ENCODE measurements around the gene COBLL1.

DNA sequence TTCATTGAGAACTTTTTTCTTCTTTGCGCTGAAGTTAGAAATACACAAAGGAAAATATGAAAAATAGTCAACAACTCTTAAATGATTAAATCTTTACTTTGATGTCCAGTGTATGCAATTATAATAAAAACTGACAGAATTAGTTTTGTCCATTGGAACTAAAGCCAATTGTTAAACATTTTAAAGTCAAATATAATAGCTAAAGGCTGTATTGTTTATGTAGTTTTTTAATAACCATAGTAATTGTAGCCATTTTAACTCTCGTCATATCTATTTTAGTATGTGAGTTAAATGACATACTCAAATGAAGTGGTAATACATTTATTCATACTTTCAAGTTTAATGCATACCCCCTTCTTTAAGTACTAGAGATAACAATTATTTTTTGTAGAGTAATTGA lies 4.7 kb upstream of the COBLL1 start:
- TF ChIP-seq EZH2 (IDR thresholded peaks at IDR 0.05), result no peak
- TF ChIP-seq POLR2AphosphoS5 (IDR thresholded peaks at IDR 0.05; ENCODE audit: borderline replicate concordance, low read depth, low read length), result no peak
- TF ChIP-seq FOXP2 (optimal IDR thresholded peaks at IDR 0.05; ENCODE audit: control extremely low read depth, extremely low read length, insufficient read depth), result no peak
